Measurements from ENCODE around the gene ZNF385C. TPM values are rescaled to one million over a fixed set of nuclear protein-coding genes. Genes with fewer than 3 reads are reported as not detected.
A peak's percentile ranks its signal among the peaks of the same experiment; 100 is the strongest.

The ZNF385C gene
- total and polyA plus RNA-seq, 2 of the 13 experiments (the other 11 are each of a cell fraction or from before 2014, with no cell fraction given), result 2.3 to 6.1 TPM

- TF ChIP-seq, protein P1, sequence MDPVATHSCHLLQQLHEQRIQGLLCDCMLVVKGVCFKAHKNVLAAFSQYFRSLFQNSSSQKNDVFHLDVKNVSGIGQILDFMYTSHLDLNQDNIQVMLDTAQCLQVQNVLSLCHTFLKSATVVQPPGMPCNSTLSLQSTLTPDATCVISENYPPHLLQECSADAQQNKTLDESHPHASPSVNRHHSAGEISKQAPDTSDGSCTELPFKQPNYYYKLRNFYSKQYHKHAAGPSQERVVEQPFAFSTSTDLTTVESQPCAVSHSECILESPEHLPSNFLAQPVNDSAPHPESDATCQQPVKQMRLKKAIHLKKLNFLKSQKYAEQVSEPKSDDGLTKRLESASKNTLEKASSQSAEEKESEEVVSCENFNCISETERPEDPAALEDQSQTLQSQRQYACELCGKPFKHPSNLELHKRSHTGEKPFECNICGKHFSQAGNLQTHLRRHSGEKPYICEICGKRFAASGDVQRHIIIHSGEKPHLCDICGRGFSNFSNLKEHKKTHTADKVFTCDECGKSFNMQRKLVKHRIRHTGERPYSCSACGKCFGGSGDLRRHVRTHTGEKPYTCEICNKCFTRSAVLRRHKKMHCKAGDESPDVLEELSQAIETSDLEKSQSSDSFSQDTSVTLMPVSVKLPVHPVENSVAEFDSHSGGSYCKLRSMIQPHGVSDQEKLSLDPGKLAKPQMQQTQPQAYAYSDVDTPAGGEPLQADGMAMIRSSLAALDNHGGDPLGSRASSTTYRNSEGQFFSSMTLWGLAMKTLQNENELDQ (CRISPR knock-in tag; IDR thresholded peaks at IDR 0.05; ENCODE audit: borderline replicate concordance), result no peak
- TF ChIP-seq ZNF672 (CRISPR knock-in tag; IDR thresholded peaks at IDR 0.05) (no peak), HOXA3 (CRISPR knock-in tag; IDR thresholded peaks at IDR 0.05) (peak; percentile 59; the same call in 1 of the 2 replicates), FOXK1 (CRISPR knock-in tag; IDR thresholded peaks at IDR 0.05; ENCODE audit: borderline replicate concordance, low read depth) (no peak), MAFG (CRISPR knock-in tag; IDR thresholded peaks at IDR 0.05) (no peak), ZNF749 (CRISPR knock-in tag; IDR thresholded peaks at IDR 0.05; ENCODE audit: borderline replicate concordance) (no peak), ZNF546 (CRISPR knock-in tag; conservative IDR thresholded peaks at IDR 0.05) (no peak), CBX2 (IDR thresholded peaks at IDR 0.05; ENCODE audit: low read depth, low read length) (no peak), CBX2 (CRISPR knock-in tag; IDR thresholded peaks at IDR 0.05; ENCODE audit: low read depth) (no peak), SETDB1 (CRISPR knock-in tag; IDR thresholded peaks at IDR 0.05; ENCODE audit: borderline replicate concordance) (no peak)
- TF ChIP-seq, protein P2, sequence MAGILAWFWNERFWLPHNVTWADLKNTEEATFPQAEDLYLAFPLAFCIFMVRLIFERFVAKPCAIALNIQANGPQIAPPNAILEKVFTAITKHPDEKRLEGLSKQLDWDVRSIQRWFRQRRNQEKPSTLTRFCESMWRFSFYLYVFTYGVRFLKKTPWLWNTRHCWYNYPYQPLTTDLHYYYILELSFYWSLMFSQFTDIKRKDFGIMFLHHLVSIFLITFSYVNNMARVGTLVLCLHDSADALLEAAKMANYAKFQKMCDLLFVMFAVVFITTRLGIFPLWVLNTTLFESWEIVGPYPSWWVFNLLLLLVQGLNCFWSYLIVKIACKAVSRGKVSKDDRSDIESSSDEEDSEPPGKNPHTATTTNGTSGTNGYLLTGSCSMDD (CRISPR knock-in tag; IDR thresholded peaks at IDR 0.05), result no peak
- TF ChIP-seq, protein P3, sequence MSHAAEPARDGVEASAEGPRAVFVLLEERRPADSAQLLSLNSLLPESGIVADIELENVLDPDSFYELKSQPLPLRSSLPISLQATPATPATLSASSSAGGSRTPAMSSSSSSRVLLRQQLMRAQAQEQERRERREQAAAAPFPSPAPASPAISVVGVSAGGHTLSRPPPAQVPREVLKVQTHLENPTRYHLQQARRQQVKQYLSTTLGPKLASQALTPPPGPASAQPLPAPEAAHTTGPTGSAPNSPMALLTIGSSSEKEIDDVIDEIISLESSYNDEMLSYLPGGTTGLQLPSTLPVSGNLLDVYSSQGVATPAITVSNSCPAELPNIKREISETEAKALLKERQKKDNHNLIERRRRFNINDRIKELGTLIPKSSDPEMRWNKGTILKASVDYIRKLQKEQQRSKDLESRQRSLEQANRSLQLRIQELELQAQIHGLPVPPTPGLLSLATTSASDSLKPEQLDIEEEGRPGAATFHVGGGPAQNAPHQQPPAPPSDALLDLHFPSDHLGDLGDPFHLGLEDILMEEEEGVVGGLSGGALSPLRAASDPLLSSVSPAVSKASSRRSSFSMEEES (CRISPR knock-in tag; IDR thresholded peaks at IDR 0.05), result peak; percentile 73
- TF ChIP-seq, protein P4, sequence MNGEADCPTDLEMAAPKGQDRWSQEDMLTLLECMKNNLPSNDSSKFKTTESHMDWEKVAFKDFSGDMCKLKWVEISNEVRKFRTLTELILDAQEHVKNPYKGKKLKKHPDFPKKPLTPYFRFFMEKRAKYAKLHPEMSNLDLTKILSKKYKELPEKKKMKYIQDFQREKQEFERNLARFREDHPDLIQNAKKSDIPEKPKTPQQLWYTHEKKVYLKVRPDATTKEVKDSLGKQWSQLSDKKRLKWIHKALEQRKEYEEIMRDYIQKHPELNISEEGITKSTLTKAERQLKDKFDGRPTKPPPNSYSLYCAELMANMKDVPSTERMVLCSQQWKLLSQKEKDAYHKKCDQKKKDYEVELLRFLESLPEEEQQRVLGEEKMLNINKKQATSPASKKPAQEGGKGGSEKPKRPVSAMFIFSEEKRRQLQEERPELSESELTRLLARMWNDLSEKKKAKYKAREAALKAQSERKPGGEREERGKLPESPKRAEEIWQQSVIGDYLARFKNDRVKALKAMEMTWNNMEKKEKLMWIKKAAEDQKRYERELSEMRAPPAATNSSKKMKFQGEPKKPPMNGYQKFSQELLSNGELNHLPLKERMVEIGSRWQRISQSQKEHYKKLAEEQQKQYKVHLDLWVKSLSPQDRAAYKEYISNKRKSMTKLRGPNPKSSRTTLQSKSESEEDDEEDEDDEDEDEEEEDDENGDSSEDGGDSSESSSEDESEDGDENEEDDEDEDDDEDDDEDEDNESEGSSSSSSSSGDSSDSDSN (CRISPR knock-in tag; IDR thresholded peaks at IDR 0.05), result peak; percentile 63
- TF ChIP-seq, protein P5, sequence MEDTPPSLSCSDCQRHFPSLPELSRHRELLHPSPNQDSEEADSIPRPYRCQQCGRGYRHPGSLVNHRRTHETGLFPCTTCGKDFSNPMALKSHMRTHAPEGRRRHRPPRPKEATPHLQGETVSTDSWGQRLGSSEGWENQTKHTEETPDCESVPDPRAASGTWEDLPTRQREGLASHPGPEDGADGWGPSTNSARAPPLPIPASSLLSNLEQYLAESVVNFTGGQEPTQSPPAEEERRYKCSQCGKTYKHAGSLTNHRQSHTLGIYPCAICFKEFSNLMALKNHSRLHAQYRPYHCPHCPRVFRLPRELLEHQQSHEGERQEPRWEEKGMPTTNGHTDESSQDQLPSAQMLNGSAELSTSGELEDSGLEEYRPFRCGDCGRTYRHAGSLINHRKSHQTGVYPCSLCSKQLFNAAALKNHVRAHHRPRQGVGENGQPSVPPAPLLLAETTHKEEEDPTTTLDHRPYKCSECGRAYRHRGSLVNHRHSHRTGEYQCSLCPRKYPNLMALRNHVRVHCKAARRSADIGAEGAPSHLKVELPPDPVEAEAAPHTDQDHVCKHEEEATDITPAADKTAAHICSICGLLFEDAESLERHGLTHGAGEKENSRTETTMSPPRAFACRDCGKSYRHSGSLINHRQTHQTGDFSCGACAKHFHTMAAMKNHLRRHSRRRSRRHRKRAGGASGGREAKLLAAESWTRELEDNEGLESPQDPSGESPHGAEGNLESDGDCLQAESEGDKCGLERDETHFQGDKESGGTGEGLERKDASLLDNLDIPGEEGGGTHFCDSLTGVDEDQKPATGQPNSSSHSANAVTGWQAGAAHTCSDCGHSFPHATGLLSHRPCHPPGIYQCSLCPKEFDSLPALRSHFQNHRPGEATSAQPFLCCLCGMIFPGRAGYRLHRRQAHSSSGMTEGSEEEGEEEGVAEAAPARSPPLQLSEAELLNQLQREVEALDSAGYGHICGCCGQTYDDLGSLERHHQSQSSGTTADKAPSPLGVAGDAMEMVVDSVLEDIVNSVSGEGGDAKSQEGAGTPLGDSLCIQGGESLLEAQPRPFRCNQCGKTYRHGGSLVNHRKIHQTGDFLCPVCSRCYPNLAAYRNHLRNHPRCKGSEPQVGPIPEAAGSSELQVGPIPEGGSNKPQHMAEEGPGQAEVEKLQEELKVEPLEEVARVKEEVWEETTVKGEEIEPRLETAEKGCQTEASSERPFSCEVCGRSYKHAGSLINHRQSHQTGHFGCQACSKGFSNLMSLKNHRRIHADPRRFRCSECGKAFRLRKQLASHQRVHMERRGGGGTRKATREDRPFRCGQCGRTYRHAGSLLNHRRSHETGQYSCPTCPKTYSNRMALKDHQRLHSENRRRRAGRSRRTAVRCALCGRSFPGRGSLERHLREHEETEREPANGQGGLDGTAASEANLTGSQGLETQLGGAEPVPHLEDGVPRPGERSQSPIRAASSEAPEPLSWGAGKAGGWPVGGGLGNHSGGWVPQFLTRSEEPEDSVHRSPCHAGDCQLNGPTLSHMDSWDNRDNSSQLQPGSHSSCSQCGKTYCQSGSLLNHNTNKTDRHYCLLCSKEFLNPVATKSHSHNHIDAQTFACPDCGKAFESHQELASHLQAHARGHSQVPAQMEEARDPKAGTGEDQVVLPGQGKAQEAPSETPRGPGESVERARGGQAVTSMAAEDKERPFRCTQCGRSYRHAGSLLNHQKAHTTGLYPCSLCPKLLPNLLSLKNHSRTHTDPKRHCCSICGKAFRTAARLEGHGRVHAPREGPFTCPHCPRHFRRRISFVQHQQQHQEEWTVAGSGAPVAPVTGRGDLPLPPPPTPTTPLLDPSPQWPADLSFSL (CRISPR knock-in tag; IDR thresholded peaks at IDR 0.05), result no peak
Measured at GRCh38 chr17:42087736-42088705, 10.3 kb downstream of the ZNF385C start (continued).
